Activated naive CD4-positive, alpha-beta T cell treated with Interleukin-2 at 50 U/mL for 16 hours (primary cell): ENCODE data around the gene USP12.
"Not testable (repeated sequence)": the region's sequence is repeated elsewhere in the genome, so short reads cannot be mapped to it uniquely, and the experiment has no call there.

Experiments used
- DNase-seq: peaks from one replicate; pipeline ENCODE4 v3.0.0-alpha.2; 2020

The USP12 gene

GRCh38 chr13:27147530-27148170 lies 24.0 kb downstream of the USP12 start:
- no peak for DNase-seq

- DNase-seq = no peak
These were observed 29.9 kb downstream of the USP12 start for GRCh38 chr13:27141746-27142145.

- not testable (repeated sequence) for DNase-seq
These were observed 30.5 kb downstream of the USP12 start for GRCh38 chr13:27141159-27141558.

GRCh38 chr13:27140060-27140459 lies 31.6 kb downstream of the USP12 start:
- DNase-seq = no peak

GRCh38 chr13:27139565-27139964 lies 32.0 kb downstream of the USP12 start:
- DNase-seq = no peak

- no peak for DNase-seq
These were observed 33.0 kb downstream of the USP12 start for GRCh38 chr13:27138457-27139093.

- no peak for DNase-seq
These were observed 33.9 kb downstream of the USP12 start for GRCh38 chr13:27137759-27138158.

GRCh38 chr13:27135023-27135422 lies 36.6 kb downstream of the USP12 start:
- DNase-seq = no peak

GRCh38 chr13:27133889-27134288 lies 37.7 kb downstream of the USP12 start:
- DNase-seq = no peak

- DNase-seq = peak; percentile 19
These were observed 39.1 kb downstream of the USP12 start for GRCh38 chr13:27132538-27132937.

- DNase-seq = no peak
These were observed 39.7 kb downstream of the USP12 start for GRCh38 chr13:27131906-27132305.

- DNase-seq = peak; percentile 76
These were observed 40.5 kb downstream of the USP12 start for GRCh38 chr13:27130979-27131623.

GRCh38 chr13:27130223-27130978 lies 41.2 kb downstream of the USP12 start:
- DNase-seq = no peak

GRCh38 chr13:27128825-27129627 lies 42.6 kb downstream of the USP12 start:
- no peak for DNase-seq

- no peak for DNase-seq
These were observed 44.8 kb downstream of the USP12 start for GRCh38 chr13:27126859-27127258.

GRCh38 chr13:27125357-27126282 lies 46.0 kb downstream of the USP12 start:
- no peak for DNase-seq

- no peak for DNase-seq
These were observed 47.0 kb downstream of the USP12 start for GRCh38 chr13:27124571-27124970.

- not testable (repeated sequence) for DNase-seq
These were observed 48.2 kb downstream of the USP12 start for GRCh38 chr13:27123445-27123844.

- DNase-seq = no peak
These were observed 49.6 kb downstream of the USP12 start for GRCh38 chr13:27122036-27122435.

GRCh38 chr13:27120811-27121210 lies 50.8 kb downstream of the USP12 start:
- DNase-seq = no peak

GRCh38 chr13:27120011-27120410 lies 51.6 kb downstream of the USP12 start:
- no peak for DNase-seq
